Uterus (tissue), 4 donors: ENCODE measurements around the gene APPL1. TPM values are rescaled to one million over a fixed set of nuclear protein-coding genes. Genes with fewer than 3 reads are reported as not detected.

Experiments used
- DNase-seq, 2 donors: peaks; one replicate each; pipeline ENCODE4 v3.0.0-alpha.2; 2019 to 2020
- H3K27ac ChIP-seq, 2 donors: fragments of 200-600 bp; sonication (generic); 1 replicate in 1 of 2; 2 replicates in 1 of 2; pipeline ENCODE4 v1.5.1; 2016 to 2018
- H3K27me3 ChIP-seq, 2 donors: fragments of 200-600 bp; sonication (generic); one replicate each; pipeline ENCODE4 v1.5.1; 2018 to 2019; ENCODE audit warnings: control low read depth in 1 of 2
- H3K36me3 ChIP-seq, 2 donors: fragments of 200-600 bp; sonication (generic); one replicate each; pipeline ENCODE4 v1.5.1; 2019; ENCODE audit warnings: control low read depth in 1 of 2
- H3K4me1 ChIP-seq, 2 donors: fragments of 200-600 bp; sonication (generic); one replicate each; pipeline ENCODE4 v1.5.1; 2018 to 2019; ENCODE audit warnings: control low read depth in 1 of 2
- H3K4me3 ChIP-seq, 2 donors: fragments of 200-600 bp; sonication (generic); 1 replicate in 1 of 2; 2 replicates in 1 of 2; pipeline ENCODE4 v1.5.1; 2018 to 2019; ENCODE audit warnings: mild to moderate bottlenecking in 1 of 2
- H3K9me3 ChIP-seq, 2 donors: fragments of 200-600 bp; sonication (generic); one replicate each; pipeline ENCODE4 v1.5.1; 2019; ENCODE audit warnings: control low read depth in 1 of 2
- POLR2A ChIP-seq, 2 donors: fragments of 450-650 bp; IDR thresholded peaks; one replicate each; pipeline ENCODE4 v1.6.1; 2016; ENCODE audit warnings: antibody characterized with exemption in 2 of 2, mild to moderate bottlenecking in 1 of 2, moderate library complexity in 1 of 2
- intact Hi-C: fragments of 100-400 bp; cut with DNase I; formaldehyde crosslinking; loops from one replicate; pipeline ENCODE4 v1.15.1; 2023; ENCODE audit warnings: low total_unique reads
- total RNA-seq, 4 donors: library from RNA; depleted of rRNA in 3 of 4; stranded (reverse); fragments of >200 nt in 3 of 4; gene quantifications; one replicate each; pipeline versions ENCODE4 v1.1.0 to v1.2.4, GENCODE V29; 2014 to 2023
- TF ChIP-seq, protein P1 (sequence below), 4 experiments: fragments of 200-600 bp in 2 of 4; fragments of 450-650 bp in 2 of 4; sonication (generic) in 2 of 4; IDR thresholded peaks; one replicate each; pipeline ENCODE4 v1.5.1; 2016 to 2019; ENCODE audit warnings: antibody characterized with exemption in 4 of 4, mild to moderate bottlenecking in 2 of 4, moderate library complexity in 1 of 4
- donor health status: DM: yes; HTN: yes; CAD: no.

APPL1 gene
- total RNA-seq, 4 donors from 2014 or later, result 25.4 to 114 (median 51.7) TPM

DNA sequence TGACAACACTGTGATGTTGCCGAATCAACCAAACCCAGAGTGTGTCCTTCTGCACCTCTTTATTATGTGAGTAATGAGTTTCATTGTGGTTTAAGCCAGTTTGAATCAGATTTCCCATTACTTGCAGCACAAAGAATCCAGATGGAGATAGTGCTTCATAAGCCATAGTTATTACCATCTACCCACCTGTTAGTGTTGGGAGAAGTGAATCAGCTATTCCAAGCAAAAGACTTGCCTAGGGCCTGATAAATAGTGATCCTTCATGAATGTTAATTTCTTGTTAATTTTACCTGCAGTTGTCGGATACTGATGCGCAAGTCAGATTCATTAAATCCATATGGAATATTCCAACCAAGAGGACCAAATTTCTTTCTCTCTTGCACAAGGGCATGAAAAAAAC, 86.7 kb downstream of the APPL1 start:
- TF ChIP-seq, protein P1, sequence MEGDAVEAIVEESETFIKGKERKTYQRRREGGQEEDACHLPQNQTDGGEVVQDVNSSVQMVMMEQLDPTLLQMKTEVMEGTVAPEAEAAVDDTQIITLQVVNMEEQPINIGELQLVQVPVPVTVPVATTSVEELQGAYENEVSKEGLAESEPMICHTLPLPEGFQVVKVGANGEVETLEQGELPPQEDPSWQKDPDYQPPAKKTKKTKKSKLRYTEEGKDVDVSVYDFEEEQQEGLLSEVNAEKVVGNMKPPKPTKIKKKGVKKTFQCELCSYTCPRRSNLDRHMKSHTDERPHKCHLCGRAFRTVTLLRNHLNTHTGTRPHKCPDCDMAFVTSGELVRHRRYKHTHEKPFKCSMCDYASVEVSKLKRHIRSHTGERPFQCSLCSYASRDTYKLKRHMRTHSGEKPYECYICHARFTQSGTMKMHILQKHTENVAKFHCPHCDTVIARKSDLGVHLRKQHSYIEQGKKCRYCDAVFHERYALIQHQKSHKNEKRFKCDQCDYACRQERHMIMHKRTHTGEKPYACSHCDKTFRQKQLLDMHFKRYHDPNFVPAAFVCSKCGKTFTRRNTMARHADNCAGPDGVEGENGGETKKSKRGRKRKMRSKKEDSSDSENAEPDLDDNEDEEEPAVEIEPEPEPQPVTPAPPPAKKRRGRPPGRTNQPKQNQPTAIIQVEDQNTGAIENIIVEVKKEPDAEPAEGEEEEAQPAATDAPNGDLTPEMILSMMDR (IDR thresholded peaks at IDR 0.05), result no peak
- TF ChIP-seq POLR2A (IDR thresholded peaks at IDR 0.05), result no peak
- no peak overlapping the region for H3K4me3 ChIP-seq
- H3K4me1 ChIP-seq, result no peaks in the 10 kb centered on the region
- intact Hi-C loops, result no loop called here
- H3K27ac ChIP-seq, result no peak overlapping the region
- no peak for DNase-seq
- no peaks in the 10 kb centered on the region for H3K27me3 ChIP-seq
- no peaks in the 10 kb centered on the region for H3K36me3 ChIP-seq
- no peaks in the 10 kb centered on the region for H3K9me3 ChIP-seq

Other genes with a start within 250 kb of the APPL1 start
- 1 to 10 TPM in 1 of 4 donors, under 1 TPM in 1, not detected in 2; 0.21 to 2.9 TPM for gene SPATA12, start 167.1 kb upstream of the APPL1 start, total RNA-seq
- gene IL17RD, start 62.4 kb upstream of the APPL1 start, total RNA-seq, result 10 to 100 TPM; 19.0 to 95.9 (median 52.5) TPM
- gene HESX1, start 27.8 kb upstream of the APPL1 start, total RNA-seq, result not detected
- gene ASB14, start 65.0 kb downstream of the APPL1 start, total RNA-seq, result under 1 TPM in 1 of 4 donors, not detected in 3; 0.28 TPM